Activated CD8-positive, alpha-beta T cell treated with anti-CD3 and anti-CD28 coated beads for 36 hours (primary cell): ENCODE results near the gene NKAPL. TPM values are rescaled to one million over a fixed set of nuclear protein-coding genes. Genes with fewer than 3 reads are reported as not detected.

Experiments
- ATAC-seq: fragments of 200-7000 bp; cut with Tn5 transposase; one replicate; pipeline ENCODE4 v1.10.0; 2021; ENCODE audit warnings: mild to moderate bottlenecking, moderate library complexity
- CTCF ChIA-PET: fragments of 350-600 bp; sonication (Branson Sonifier 250); formaldehyde crosslinking; loops from one replicate; lab custom pipeline; 2021; ENCODE audit warnings: antibody characterized with exemption; lab: Charles Lee
- POLR2A ChIA-PET: fragments of 350-600 bp; sonication (Branson Sonifier 250); formaldehyde crosslinking; loops from one replicate; lab custom pipeline; 2021; ENCODE audit warnings: antibody characterized with exemption; lab: Charles Lee
- DNase-seq: peaks from one replicate; pipeline ENCODE4 v3.0.0-alpha.2; 2020
- H3K27ac Mint-ChIP-seq: one replicate; pipeline ENCODE4 v1.8.0; 2021; ENCODE audit warnings: mild to moderate bottlenecking, mixed read lengths
- H3K27me3 Mint-ChIP-seq: one replicate; pipeline ENCODE4 v1.8.0; 2021; ENCODE audit warnings: mixed read lengths
- H3K36me3 Mint-ChIP-seq: one replicate; pipeline ENCODE4 v1.8.0; 2021; ENCODE audit warnings: low read depth, mixed read lengths
- H3K4me1 Mint-ChIP-seq: one replicate; pipeline ENCODE4 v1.8.0; 2021; ENCODE audit warnings: low read depth, mixed read lengths
- H3K4me3 Mint-ChIP-seq: one replicate; pipeline ENCODE4 v1.8.0; 2021; ENCODE audit warnings: mild to moderate bottlenecking, moderate library complexity, mixed read lengths
- H3K9me3 Mint-ChIP-seq: one replicate; pipeline ENCODE4 v1.8.0; 2021; ENCODE audit warnings: mixed read lengths
- intact Hi-C: fragments of 100-400 bp; cut with micrococcal nuclease; formaldehyde crosslinking; loops from one replicate; pipeline ENCODE4 v1.10.0; 2022
- total RNA-seq, 2 experiments: library from RNA; stranded (reverse); gene quantifications; one replicate each; pipeline ENCODE4 v1.2.3, GENCODE V29; 2021
- TF ChIP-seq, protein P1 (sequence below): fragments of 200-600 bp; IDR thresholded peaks from one replicate; pipeline ENCODE4 v1.8.0; 2022; ENCODE audit warnings: antibody characterized with exemption, mild to moderate bottlenecking

Gene NKAPL
- total RNA-seq, 2 experiments from 2014 or later, result not detected

DNA sequence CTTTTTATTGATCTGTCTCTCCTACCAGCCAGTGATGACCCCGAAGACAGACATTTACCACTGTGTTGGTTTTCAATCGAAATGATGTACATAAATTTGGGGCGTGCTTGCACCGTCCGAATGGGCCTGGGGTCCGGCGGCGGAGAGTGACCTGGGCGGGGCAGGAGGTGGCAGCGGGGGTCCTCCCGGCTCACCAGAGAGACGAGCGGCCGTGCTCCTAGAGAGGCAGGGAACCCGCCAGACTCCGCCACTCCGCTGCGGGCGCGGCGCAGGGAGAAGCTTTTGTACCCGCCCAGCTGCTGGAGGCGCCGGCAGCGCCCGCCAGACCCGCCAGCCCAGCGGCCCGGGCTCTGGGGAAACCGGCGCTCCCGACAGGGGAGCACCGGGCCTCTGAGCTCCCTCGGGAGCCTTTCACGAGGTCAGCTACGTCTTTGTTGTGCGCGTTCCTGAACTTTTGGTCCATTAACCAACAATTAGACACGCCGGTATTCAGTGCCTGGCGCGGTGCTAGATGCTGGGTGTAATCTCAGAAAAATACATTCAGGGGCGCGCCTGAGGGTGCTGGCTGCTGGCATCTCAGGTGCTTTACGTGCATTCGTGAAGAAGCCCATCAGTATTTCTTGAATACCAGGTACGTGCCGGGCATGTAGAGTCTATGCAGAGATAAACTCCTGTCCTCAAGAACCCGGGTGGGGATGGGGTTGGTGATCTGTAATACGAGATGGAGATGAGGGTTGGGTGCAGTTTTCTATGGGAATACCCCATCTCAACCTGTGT, 22.4 kb downstream of the NKAPL start, which contains the start of gene PGBD1:
TSS of gene PGBD1 (plus strand) at position 285 of the 777 bp plus-strand sequence. CDS start 2,242 bp downstream, outside the sequence.
- peak; percentile 96 for ATAC-seq
- intact Hi-C loops, result no loop called here
- POLR2A ChIA-PET, result no interaction called here
- H3K27ac Mint-ChIP-seq, result no peak within 1 kb of the TSS
- no peaks in the 10 kb centered on the region for H3K9me3 Mint-ChIP-seq
- peaks cover 10% of the 10 kb centered on the region for H3K27me3 Mint-ChIP-seq
- H3K36me3 Mint-ChIP-seq, result peaks cover 10% of the 10 kb centered on the region
- peak; percentile 73 for DNase-seq
- peak within 1 kb of the TSS; percentile 83 for H3K4me3 Mint-ChIP-seq
- TF ChIP-seq, protein P1, sequence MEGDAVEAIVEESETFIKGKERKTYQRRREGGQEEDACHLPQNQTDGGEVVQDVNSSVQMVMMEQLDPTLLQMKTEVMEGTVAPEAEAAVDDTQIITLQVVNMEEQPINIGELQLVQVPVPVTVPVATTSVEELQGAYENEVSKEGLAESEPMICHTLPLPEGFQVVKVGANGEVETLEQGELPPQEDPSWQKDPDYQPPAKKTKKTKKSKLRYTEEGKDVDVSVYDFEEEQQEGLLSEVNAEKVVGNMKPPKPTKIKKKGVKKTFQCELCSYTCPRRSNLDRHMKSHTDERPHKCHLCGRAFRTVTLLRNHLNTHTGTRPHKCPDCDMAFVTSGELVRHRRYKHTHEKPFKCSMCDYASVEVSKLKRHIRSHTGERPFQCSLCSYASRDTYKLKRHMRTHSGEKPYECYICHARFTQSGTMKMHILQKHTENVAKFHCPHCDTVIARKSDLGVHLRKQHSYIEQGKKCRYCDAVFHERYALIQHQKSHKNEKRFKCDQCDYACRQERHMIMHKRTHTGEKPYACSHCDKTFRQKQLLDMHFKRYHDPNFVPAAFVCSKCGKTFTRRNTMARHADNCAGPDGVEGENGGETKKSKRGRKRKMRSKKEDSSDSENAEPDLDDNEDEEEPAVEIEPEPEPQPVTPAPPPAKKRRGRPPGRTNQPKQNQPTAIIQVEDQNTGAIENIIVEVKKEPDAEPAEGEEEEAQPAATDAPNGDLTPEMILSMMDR, result no peak
- CTCF ChIA-PET, result interaction anchor here (1.0 to 1.8 kb wide), 4 partner anchors 12 to 75 kb away, joined by 3 to 4 read pairs (median 3); partner anchors contain the start of gene ZSCAN26
- H3K4me1 Mint-ChIP-seq, result peaks cover 13% of the 10 kb centered on the region

DNA sequence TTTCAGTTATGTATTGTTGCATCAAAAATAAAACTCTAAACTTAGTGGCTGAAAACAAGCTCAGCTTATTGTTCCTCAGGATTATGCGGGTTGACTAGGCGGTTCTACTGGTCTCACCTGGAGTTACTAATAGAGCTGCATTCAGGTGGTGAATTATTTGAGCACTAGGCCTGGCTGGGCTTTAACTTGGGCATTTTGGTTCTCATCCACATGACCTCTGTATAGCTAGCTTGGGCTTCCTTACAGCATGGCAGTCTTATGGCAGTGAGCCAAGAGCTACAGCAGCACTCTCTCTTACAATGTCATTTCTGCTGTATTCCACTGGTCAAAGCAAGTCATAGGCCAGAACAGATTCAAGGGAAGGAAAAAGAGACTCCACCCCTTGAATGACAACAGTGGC, 23.8 kb downstream of the NKAPL start:
- ATAC-seq, result no peak
- H3K4me3 Mint-ChIP-seq, result no peak overlapping the region
- DNase-seq, result peak; percentile 13
- no peak overlapping the region for H3K27ac Mint-ChIP-seq
- peaks cover 10% of the 10 kb centered on the region for H3K27me3 Mint-ChIP-seq
- peaks cover 13% of the 10 kb centered on the region for H3K4me1 Mint-ChIP-seq
- intact Hi-C loops, result no loop called here
- peaks cover 10% of the 10 kb centered on the region for H3K36me3 Mint-ChIP-seq
- TF ChIP-seq, protein P1, result no peak
- no peaks in the 10 kb centered on the region for H3K9me3 Mint-ChIP-seq
- ChIA-PET CTCF (interaction anchor here (0.9 to 2.1 kb wide), 3 partner anchors 11 to 73 kb away, joined by 3 to 7 read pairs (median 3); no protein-coding TSS in a partner anchor), POLR2A (interaction anchor here (1.3 kb wide), 1 partner anchor 16 kb away, joined by 3 read pairs; the partner anchor contains the start of gene ZSCAN26)

DNA sequence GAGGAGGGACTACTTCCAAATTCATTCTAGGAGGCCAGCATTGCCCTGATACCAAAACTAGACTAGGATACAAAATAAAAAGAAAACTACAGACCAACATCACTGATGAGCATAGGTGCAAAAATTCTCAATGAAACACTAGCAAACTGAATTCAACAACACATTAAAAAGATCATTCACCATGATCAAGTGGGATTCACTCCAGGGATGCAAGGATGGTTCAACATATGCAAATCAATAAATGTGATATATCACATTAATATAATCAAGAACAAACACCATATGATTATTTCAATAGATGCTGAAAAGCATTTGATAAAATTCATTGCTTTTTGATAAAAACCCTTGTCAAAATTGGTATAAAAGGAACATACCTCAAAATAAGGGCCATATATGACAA, 32.5 kb downstream of the NKAPL start:
- H3K27me3 Mint-ChIP-seq, result no peaks in the 10 kb centered on the region
- no peak overlapping the region for H3K4me3 Mint-ChIP-seq
- no peak overlapping the region for H3K27ac Mint-ChIP-seq
- ChIA-PET POLR2A (no interaction called here), CTCF (no interaction called here)
- DNase-seq, result no peak
- H3K9me3 Mint-ChIP-seq, result no peaks in the 10 kb centered on the region
- no peaks in the 10 kb centered on the region for H3K4me1 Mint-ChIP-seq
- TF ChIP-seq, protein P1, result no peak
- no peak for ATAC-seq
- intact Hi-C loops, result no loop called here
- peaks cover 6% of the 10 kb centered on the region for H3K36me3 Mint-ChIP-seq

DNA sequence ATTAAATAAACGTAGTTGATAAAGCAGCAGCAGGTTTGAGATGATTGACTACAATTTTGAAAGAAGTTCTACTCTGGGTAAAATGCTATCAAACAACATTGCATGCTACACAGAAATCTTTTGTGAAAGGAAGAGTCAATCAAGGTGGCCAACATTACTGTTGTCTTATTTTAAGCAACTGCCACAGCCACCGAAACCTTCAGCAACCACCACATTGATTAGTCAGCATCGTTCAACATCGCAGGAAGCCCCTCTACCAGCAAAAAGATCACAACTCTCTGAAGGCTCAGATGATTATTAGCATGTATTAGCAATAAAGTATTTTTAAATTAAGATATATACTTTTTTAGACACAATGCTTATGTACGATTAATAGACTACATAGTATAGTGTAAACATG, 36.2 kb downstream of the NKAPL start:
- Mint-ChIP-seq H3K4me3 (no peak overlapping the region), H3K9me3 (no peaks in the 10 kb centered on the region), H3K4me1 (no peaks in the 10 kb centered on the region), H3K27me3 (no peaks in the 10 kb centered on the region), H3K36me3 (peaks cover 5% of the 10 kb centered on the region), H3K27ac (no peak overlapping the region)
- intact Hi-C loops, result no loop called here
- DNase-seq, result no peak
- TF ChIP-seq, protein P1, result no peak
- ATAC-seq, result no peak
- ChIA-PET POLR2A (no interaction called here), CTCF (no interaction called here)

DNA sequence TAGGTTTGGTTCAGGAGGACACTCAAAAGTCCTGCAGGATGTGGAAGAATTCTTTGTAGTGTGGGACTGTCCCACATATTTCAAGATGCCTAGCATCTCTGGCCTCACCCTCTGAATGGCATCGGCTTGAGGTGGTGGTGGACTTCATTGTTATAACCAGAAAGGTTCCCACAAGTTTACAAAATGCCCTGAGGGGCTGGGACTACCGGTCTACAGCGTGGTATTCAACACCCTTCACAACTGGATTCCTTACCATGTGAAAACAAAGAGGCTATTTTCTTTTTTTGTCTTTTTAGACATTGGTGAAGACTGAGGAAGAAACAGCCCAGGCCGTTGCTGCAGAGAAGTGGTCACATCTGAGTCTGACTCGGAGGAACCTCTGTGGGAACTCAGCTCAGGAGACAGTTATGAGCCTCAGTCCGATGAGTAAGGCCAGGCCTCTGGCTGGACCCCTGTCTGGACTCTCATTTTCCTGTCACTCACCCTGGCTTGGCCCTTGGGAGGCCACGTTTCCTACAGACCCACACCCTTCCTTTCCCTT, 37.5 kb downstream of the NKAPL start:
- H3K27me3 Mint-ChIP-seq, result no peaks in the 10 kb centered on the region
- peaks cover 14% of the 10 kb centered on the region for H3K36me3 Mint-ChIP-seq
- intact Hi-C loops, result no loop called here

More for the DNA sequence above, 37.5 kb downstream of the NKAPL start:
- ATAC-seq, result no peak
- ChIA-PET POLR2A (no interaction called here), CTCF (no interaction called here)
- Mint-ChIP-seq H3K4me3 (no peak overlapping the region), H3K4me1 (no peaks in the 10 kb centered on the region), H3K27ac (no peak overlapping the region), H3K9me3 (no peaks in the 10 kb centered on the region)
- TF ChIP-seq, protein P1, result no peak
- no peak for DNase-seq
